H9 (cell line): ENCODE measurements around the gene GPR32. TPM values are rescaled to one million over a fixed set of nuclear protein-coding genes. Genes with fewer than 3 reads are reported as not detected.

ENCODE experiments used
- DNase-seq: peaks from one replicate; pipeline ENCODE4 v3.0.0-alpha.2; 2017
- H2AFZ ChIP-seq: one replicate; pipeline ENCODE4 v1.6.1; 2013; ENCODE audit warnings: mild to moderate bottlenecking, low read length, control low read depth, moderate library complexity
- H2AK5ac ChIP-seq: 2 replicates; pipeline ENCODE4 v1.6.1; 2013; ENCODE audit warnings: low read length, control low read depth, mixed read lengths; ENCODE audit not compliant: insufficient read length
- H2BK120ac ChIP-seq: one replicate; pipeline ENCODE4 v1.6.1; 2013; ENCODE audit warnings: low read depth, mild to moderate bottlenecking, low read length, control low read depth, inconsistent platforms; ENCODE audit not compliant: poor library complexity, severe bottlenecking
- H2BK12ac ChIP-seq: 2 replicates; pipeline ENCODE4 v1.6.1; 2013; ENCODE audit warnings: low read length, control low read depth, mixed read lengths, low read depth; ENCODE audit not compliant: insufficient read length
- H2BK15ac ChIP-seq: 2 replicates; pipeline ENCODE4 v1.6.1; 2013; ENCODE audit warnings: low read depth, low read length, control low read depth
- H2BK20ac ChIP-seq: one replicate; pipeline ENCODE4 v1.6.1; 2013; ENCODE audit warnings: low read depth, mild to moderate bottlenecking, low read length, control low read depth, inconsistent platforms; ENCODE audit not compliant: poor library complexity, severe bottlenecking
- H2BK5ac ChIP-seq: 2 replicates; pipeline ENCODE4 v1.6.1; 2013; ENCODE audit warnings: low read length, control low read depth, mixed read lengths; ENCODE audit not compliant: insufficient read length
- H3K14ac ChIP-seq: 2 replicates; pipeline ENCODE4 v1.6.1; 2013; ENCODE audit warnings: low read length, control low read depth; ENCODE audit not compliant: insufficient read depth
- H3K18ac ChIP-seq: 2 replicates; pipeline ENCODE4 v1.6.1; 2013; ENCODE audit warnings: low read depth, mild to moderate bottlenecking, mixed read lengths, low read length, control low read depth; ENCODE audit not compliant: insufficient read length
- H3K23ac ChIP-seq: 2 replicates; pipeline ENCODE4 v1.6.1; 2013; ENCODE audit warnings: low read length, control low read depth, mixed read lengths, low read depth; ENCODE audit not compliant: insufficient read length
- H3K23me2 ChIP-seq: 2 replicates; pipeline ENCODE4 v1.6.1; 2013; ENCODE audit warnings: low read depth, mild to moderate bottlenecking, mixed read lengths, low read length, control low read depth; ENCODE audit not compliant: insufficient read length, poor library complexity, severe bottlenecking
- H3K27ac ChIP-seq: 2 replicates; pipeline ENCODE4 v1.5.1; 2013; ENCODE audit warnings: low read length, control low read depth, mixed read lengths, low read depth; ENCODE audit not compliant: insufficient read length
- H3K27me3 ChIP-seq: 2 replicates; pipeline ENCODE4 v1.6.1; 2013; ENCODE audit warnings: low read length, control low read depth, inconsistent platforms; ENCODE audit not compliant: insufficient read depth
- H3K4ac ChIP-seq: 2 replicates; pipeline ENCODE4 v1.6.1; 2013; ENCODE audit warnings: low read depth, mild to moderate bottlenecking, control low read depth, inconsistent platforms, low read length, moderate library complexity
- H3K4me1 ChIP-seq: 2 replicates; pipeline ENCODE4 v1.6.1; 2013; ENCODE audit warnings: low read length, control low read depth, inconsistent platforms; ENCODE audit not compliant: insufficient read depth
- H3K4me2 ChIP-seq: 2 replicates; pipeline ENCODE4 v1.6.1; 2013; ENCODE audit warnings: low read length, control low read depth, mixed read lengths; ENCODE audit not compliant: insufficient read length, insufficient read depth
- H3K56ac ChIP-seq: 2 replicates; pipeline ENCODE4 v1.6.1; 2013; ENCODE audit warnings: low read depth, mild to moderate bottlenecking, mixed read lengths, low read length, control low read depth; ENCODE audit not compliant: insufficient read length
- H3K79me1 ChIP-seq: 2 replicates; pipeline ENCODE4 v1.6.1; 2013; ENCODE audit warnings: low read depth, mild to moderate bottlenecking, moderate library complexity, low read length, control low read depth, inconsistent platforms; ENCODE audit not compliant: insufficient read depth, poor library complexity, severe bottlenecking
- H3K79me2 ChIP-seq: 2 replicates; pipeline ENCODE4 v1.6.1; 2013; ENCODE audit warnings: low read length, control low read depth, inconsistent platforms; ENCODE audit not compliant: insufficient read depth
- H3K9ac ChIP-seq: 2 replicates; pipeline ENCODE4 v1.6.1; 2013; ENCODE audit warnings: low read length, control low read depth, mixed read lengths; ENCODE audit not compliant: insufficient read length; ENCODE audit errors: extremely low read depth
- H3K9me3 ChIP-seq: one replicate; pipeline ENCODE4 v1.6.1; 2013; ENCODE audit warnings: low read depth, low read length, inconsistent platforms; ENCODE audit not compliant: control insufficient read depth
- H3T11ph ChIP-seq: one replicate; pipeline ENCODE4 v1.6.1; 2013; ENCODE audit warnings: mild to moderate bottlenecking, low read length, control low read depth, inconsistent platforms
- H4K20me1 ChIP-seq: one replicate; pipeline ENCODE4 v1.6.1; 2013; ENCODE audit not compliant: control insufficient read depth, insufficient read length, insufficient read depth
- H4K5ac ChIP-seq: 2 replicates; pipeline ENCODE4 v1.6.1; 2013; ENCODE audit warnings: low read depth, mild to moderate bottlenecking, mixed read lengths, low read length, control low read depth; ENCODE audit not compliant: insufficient read length
- H4K8ac ChIP-seq: replicated peaks from 2 replicates; pipeline ENCODE4 v1.6.1; 2013; ENCODE audit warnings: low read length, control low read depth, mixed read lengths, low read depth; ENCODE audit not compliant: insufficient read length
- H4K91ac ChIP-seq: 2 replicates; pipeline ENCODE4 v1.6.1; 2013; ENCODE audit warnings: low read depth, mild to moderate bottlenecking, moderate library complexity, mixed read lengths, low read length, control low read depth; ENCODE audit not compliant: insufficient read length
- H3K27ac Mint-ChIP-seq, 3 experiments: 2 replicates in 2 of 3; 3 replicates in 1 of 3; pipeline ENCODE4 v1.8.0; 2020 to 2021; ENCODE audit warnings: mixed read lengths in 3 of 3, mild to moderate bottlenecking in 1 of 3, moderate library complexity in 1 of 3
- H3K27me3 Mint-ChIP-seq: 2 replicates; pipeline ENCODE4 v1.8.0; 2021; ENCODE audit warnings: low read depth, mild to moderate bottlenecking, moderate library complexity, mixed read lengths
- H3K36me3 Mint-ChIP-seq, 3 experiments: 2 replicates in 2 of 3; 3 replicates in 1 of 3; pipeline ENCODE4 v1.8.0; 2020 to 2021; ENCODE audit warnings: low read depth in 3 of 3, mixed read lengths in 3 of 3; ENCODE audit not compliant: insufficient read depth in 1 of 3
- H3K4me1 Mint-ChIP-seq, 2 experiments: 2 replicates each; pipeline ENCODE4 v1.8.0; 2020; ENCODE audit warnings: mixed read lengths in 2 of 2
- H3K4me3 Mint-ChIP-seq, 2 experiments: 2 replicates in 1 of 2; 3 replicates in 1 of 2; pipeline ENCODE4 v1.8.0; 2020 to 2021; ENCODE audit warnings: mild to moderate bottlenecking in 2 of 2, mixed read lengths in 2 of 2, moderate library complexity in 1 of 2
- H3K9me3 Mint-ChIP-seq, 2 experiments: 2 replicates in 1 of 2; 3 replicates in 1 of 2; pipeline ENCODE4 v1.8.0; 2020; ENCODE audit warnings: mild to moderate bottlenecking in 2 of 2, mixed read lengths in 2 of 2, moderate library complexity in 1 of 2
- WGBS: extraction: QIAGEN DNeasy Blood & Tissue Kit; methylation state at CpG from one replicate; pipeline ENCODE4 v1.1.7; 2013; ENCODE audit warnings: missing lambda C conversion rate, low lambda C conversion rate, mixed read lengths; ENCODE audit not compliant: insufficient read length; ENCODE audit errors: extremely low coverage; 5-methylcytosine and 5-hydroxymethylcytosine counted together
- total RNA-seq: library from RNA; stranded (reverse); gene quantifications from 2 replicates; pipeline ENCODE4 v1.2.1, GENCODE V29; 2021
- TF ChIP-seq, protein P1 (sequence below): fragments of 200-600 bp; sonication (generic); conservative IDR thresholded peaks from 3 replicates; pipeline ENCODE4 v1.8.0; 2021; ENCODE audit warnings: antibody characterized with exemption, mild to moderate bottlenecking

GPR32 gene
- total RNA-seq, 1 experiment from 2014 or later, result not detected

DNA sequence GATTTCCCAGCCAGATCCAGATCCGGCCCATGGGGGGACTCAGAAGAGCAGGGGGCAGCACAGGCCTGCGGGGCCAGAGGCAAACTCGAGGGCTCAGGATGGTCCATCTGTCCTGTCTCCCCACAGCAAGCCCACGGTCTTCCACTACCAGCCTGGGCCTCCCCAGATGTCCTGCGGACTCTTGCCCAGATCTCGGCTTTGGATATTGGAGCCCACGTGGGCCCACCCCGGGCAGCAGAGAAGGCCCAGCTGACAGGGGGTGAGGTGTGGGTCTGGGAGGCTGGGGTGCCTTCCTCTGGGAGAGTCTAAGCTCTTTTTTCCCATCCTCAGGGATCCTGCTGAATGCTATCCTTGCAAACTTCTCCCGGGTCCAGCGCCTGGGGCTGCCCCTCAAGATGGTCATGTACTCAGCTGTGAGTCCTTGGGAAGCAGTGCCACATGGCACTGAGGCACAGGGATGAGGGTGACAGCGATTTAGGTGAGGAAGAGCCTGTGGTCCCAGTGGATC, 23.3 kb downstream of the GPR32 start:
- Histone ChIP-seq H3K18ac (no peak overlapping the region), H3K23me2 (no peaks in the 10 kb centered on the region), H4K5ac (no peak overlapping the region), H4K20me1 (no peaks in the 10 kb centered on the region), H3K27ac (no peak overlapping the region), H2BK20ac (no peak overlapping the region), H4K8ac (no peak overlapping the region), H2BK15ac (no peak overlapping the region), H3K9ac (no peak overlapping the region), H3K56ac (no peak overlapping the region), H3K4me1 (no peaks in the 10 kb centered on the region), H3K79me2 (no peaks in the 10 kb centered on the region), H3T11ph (no peak overlapping the region), H3K9me3 (no peaks in the 10 kb centered on the region), H3K27me3 (no peaks in the 10 kb centered on the region), H2BK5ac (no peak overlapping the region), H3K23ac (no peak overlapping the region), H2BK12ac (no peak overlapping the region), H4K91ac (no peak overlapping the region), H3K14ac (no peak overlapping the region), H3K4me2 (no peak overlapping the region), H3K79me1 (no peaks in the 10 kb centered on the region), H2AK5ac (no peak overlapping the region), H2AFZ (no peak overlapping the region), H3K4ac (no peak overlapping the region), H2BK120ac (no peak overlapping the region)
- H3K27ac Mint-ChIP-seq, result no peak overlapping the region
- H3K27me3 Mint-ChIP-seq, result peaks cover 16% of the 10 kb centered on the region
- H3K9me3 Mint-ChIP-seq, result no peaks in the 10 kb centered on the region
- TF ChIP-seq, protein P1, sequence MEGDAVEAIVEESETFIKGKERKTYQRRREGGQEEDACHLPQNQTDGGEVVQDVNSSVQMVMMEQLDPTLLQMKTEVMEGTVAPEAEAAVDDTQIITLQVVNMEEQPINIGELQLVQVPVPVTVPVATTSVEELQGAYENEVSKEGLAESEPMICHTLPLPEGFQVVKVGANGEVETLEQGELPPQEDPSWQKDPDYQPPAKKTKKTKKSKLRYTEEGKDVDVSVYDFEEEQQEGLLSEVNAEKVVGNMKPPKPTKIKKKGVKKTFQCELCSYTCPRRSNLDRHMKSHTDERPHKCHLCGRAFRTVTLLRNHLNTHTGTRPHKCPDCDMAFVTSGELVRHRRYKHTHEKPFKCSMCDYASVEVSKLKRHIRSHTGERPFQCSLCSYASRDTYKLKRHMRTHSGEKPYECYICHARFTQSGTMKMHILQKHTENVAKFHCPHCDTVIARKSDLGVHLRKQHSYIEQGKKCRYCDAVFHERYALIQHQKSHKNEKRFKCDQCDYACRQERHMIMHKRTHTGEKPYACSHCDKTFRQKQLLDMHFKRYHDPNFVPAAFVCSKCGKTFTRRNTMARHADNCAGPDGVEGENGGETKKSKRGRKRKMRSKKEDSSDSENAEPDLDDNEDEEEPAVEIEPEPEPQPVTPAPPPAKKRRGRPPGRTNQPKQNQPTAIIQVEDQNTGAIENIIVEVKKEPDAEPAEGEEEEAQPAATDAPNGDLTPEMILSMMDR, result no peak
- DNase-seq, result no peak
- peaks cover 9 to 10% of the 10 kb centered on the region in 2 experiments for H3K4me1 Mint-ChIP-seq
- no CpG with 5 or more reads among the region's 11 CpGs for WGBS
- peaks cover 10 to 35% (median 17%) of the 10 kb centered on the region in 3 experiments; a peak in 6 of 7 replicates for H3K36me3 Mint-ChIP-seq
- no peak overlapping the region for H3K4me3 Mint-ChIP-seq
